ENCODE measurements around the gene NUP62.

- TF ChIP-seq CTCF (IDR thresholded peaks at IDR 0.05; ENCODE audit: borderline replicate concordance, extremely low read depth, low read length, poor library complexity, severe bottlenecking), result no peak
- TF ChIP-seq EZH2 (IDR thresholded peaks at IDR 0.05; ENCODE audit: borderline replicate concordance, low read depth, low read length, severe bottlenecking), result no peak
Measured at GRCh38 chr19:49866933-49867782, 62.1 kb downstream of the NUP62 start, which contains the start of gene PNKP.
